IMR-90 (cell line): ENCODE data around the gene DUT. TPM values are rescaled to one million over a fixed set of nuclear protein-coding genes. Genes with fewer than 3 reads are reported as not detected.

Experiments
- ATAC-seq: fragments of 200-7000 bp; cut with Tn5 transposase; 2 replicates; pipeline ENCODE4 v1.9.1; 2020; ENCODE audit warnings: low read depth, mild to moderate bottlenecking, moderate library complexity
- BruUV-seq: library from RNA; stranded (reverse); fragments of 400-500 nt; replicated peaks from 2 replicates; lab custom pipeline; 2021; lab: Mats Ljungman, UMichigan
- CTCF ChIA-PET: fragments of 300-600 bp; formaldehyde crosslinking; extraction: SDS; loops from one replicate; lab custom pipeline; 2021; ENCODE audit warnings: antibody characterized with exemption; lab: Yijun Ruan, JAX
- POLR2A ChIA-PET: fragments of 300-600 bp; sonication (Branson Sonifier 250); formaldehyde crosslinking; loops from one replicate; lab custom pipeline; 2022; ENCODE audit warnings: antibody characterized with exemption; ENCODE audit not compliant: unreplicated experiment; lab: Charles Lee
- DNase-seq: peaks from one replicate; pipeline ENCODE4 v3.0.0; 2013
- H2AFZ ChIP-seq: replicated peaks from 2 replicates; pipeline ENCODE3; 2013; ENCODE audit warnings: low read length, mild to moderate bottlenecking; ENCODE audit not compliant: poor library complexity
- H2AK5ac ChIP-seq: 2 replicates; pipeline ENCODE4 v1.6.1; 2013; ENCODE audit warnings: low read depth, low read length, inconsistent platforms
- H2AK9ac ChIP-seq: replicated peaks from 2 replicates; pipeline ENCODE3; 2013; ENCODE audit warnings: mild to moderate bottlenecking, low read depth, low read length, moderate library complexity; ENCODE audit not compliant: poor library complexity
- H2BK120ac ChIP-seq: 2 replicates; pipeline ENCODE4 v1.6.1; 2013; ENCODE audit warnings: low read depth, low read length, inconsistent platforms
- H2BK15ac ChIP-seq: 3 replicates; pipeline ENCODE4 v1.6.1; 2013; ENCODE audit warnings: low read depth, low read length, inconsistent platforms
- H2BK20ac ChIP-seq: 2 replicates; pipeline ENCODE4 v1.6.1; 2013; ENCODE audit warnings: low read depth, mild to moderate bottlenecking, inconsistent platforms, low read length, moderate library complexity
- H2BK5ac ChIP-seq: 2 replicates; pipeline ENCODE4 v1.6.1; 2013; ENCODE audit warnings: mild to moderate bottlenecking, low read depth, low read length, inconsistent platforms; ENCODE audit not compliant: poor library complexity, severe bottlenecking
- H3K14ac ChIP-seq: replicated peaks from 2 replicates; pipeline ENCODE4 v1.6.1; 2013; ENCODE audit warnings: low read depth, low read length, inconsistent platforms
- H3K18ac ChIP-seq: 2 replicates; pipeline ENCODE4 v1.6.1; 2013; ENCODE audit warnings: low read depth, low read length, control low read depth
- H3K23ac ChIP-seq: 2 replicates; pipeline ENCODE4 v1.6.1; 2013; ENCODE audit warnings: low read depth, low read length, inconsistent platforms
- H3K27ac ChIP-seq: 2 replicates; pipeline ENCODE4 v1.5.1; 2013; ENCODE audit warnings: mild to moderate bottlenecking, control low read depth, low read length; ENCODE audit not compliant: insufficient read depth
- H3K27me3 ChIP-seq: 2 replicates; pipeline ENCODE4 v1.6.1; 2013; ENCODE audit warnings: low read length; ENCODE audit not compliant: control insufficient read depth, insufficient read depth
- H3K36me3 ChIP-seq: 2 replicates; pipeline ENCODE4 v1.6.1; 2013; ENCODE audit warnings: low read length, mixed read lengths; ENCODE audit not compliant: control insufficient read depth, insufficient read depth
- H3K4ac ChIP-seq: 2 replicates; pipeline ENCODE4 v1.6.1; 2013; ENCODE audit warnings: low read depth, low read length, inconsistent platforms
- H3K4me1 ChIP-seq: 2 replicates; pipeline ENCODE4 v1.6.1; 2013; ENCODE audit warnings: low read length, mixed read lengths; ENCODE audit not compliant: control insufficient read depth, insufficient read depth
- H3K4me2 ChIP-seq: 2 replicates; pipeline ENCODE4 v1.6.1; 2013; ENCODE audit warnings: low read depth, mild to moderate bottlenecking, control low read depth, low read length, moderate library complexity
- H3K4me3 ChIP-seq: 2 replicates; pipeline ENCODE4 v1.5.1; 2013; ENCODE audit warnings: low read depth, mild to moderate bottlenecking, control low read depth, low read length, moderate library complexity; ENCODE audit not compliant: insufficient read depth
- H3K56ac ChIP-seq: 2 replicates; pipeline ENCODE4 v1.6.1; 2013; ENCODE audit warnings: low read length, inconsistent platforms; ENCODE audit not compliant: insufficient read depth; ENCODE audit errors: extremely low read depth
- H3K79me1 ChIP-seq, 2 experiments: 2 replicates each; pipeline ENCODE4 v1.6.1; 2013; ENCODE audit warnings: low read length in 2 of 2, inconsistent platforms in 1 of 2, low read depth in 1 of 2
- H3K9ac ChIP-seq: 2 replicates; pipeline ENCODE4 v1.6.1; 2013; ENCODE audit warnings: low read depth, low read length, control low read depth
- H3K9me1 ChIP-seq: 2 replicates; pipeline ENCODE4 v1.6.1; 2013; ENCODE audit warnings: low read length, inconsistent platforms; ENCODE audit not compliant: insufficient read depth
- H3K9me3 ChIP-seq: 2 replicates; pipeline ENCODE4 v1.6.1; 2013; ENCODE audit warnings: low read length; ENCODE audit not compliant: control insufficient read depth, insufficient read depth
- H4K20me1 ChIP-seq: 2 replicates; pipeline ENCODE4 v1.6.1; 2013; ENCODE audit warnings: low read length, inconsistent platforms; ENCODE audit not compliant: insufficient read depth
- H4K5ac ChIP-seq: 2 replicates; pipeline ENCODE4 v1.6.1; 2013; ENCODE audit warnings: mild to moderate bottlenecking, low read depth, low read length, control low read depth
- H4K8ac ChIP-seq, 2 experiments: 2 replicates each; pipeline ENCODE4 v1.6.1; 2013; ENCODE audit warnings: low read depth in 2 of 2, low read length in 2 of 2, control low read depth in 1 of 2, inconsistent platforms in 1 of 2
- H4K91ac ChIP-seq: 2 replicates; pipeline ENCODE4 v1.6.1; 2013; ENCODE audit warnings: low read depth, low read length, inconsistent platforms; ENCODE audit not compliant: insufficient read depth
- BHLHE40 ChIP-seq: fragments of 150-350 bp; IDR thresholded peaks from 2 replicates; pipeline ENCODE4 v1.6.1; 2016; ENCODE audit warnings: mild to moderate bottlenecking, low read depth, low read length
- CEBPB ChIP-seq: IDR thresholded peaks from 2 replicates; pipeline ENCODE4 v1.6.1; 2012; ENCODE audit warnings: low read depth, low read length, improper control_type of control experiment
- CHD1 ChIP-seq: IDR thresholded peaks from 2 replicates; pipeline ENCODE4 v1.6.1; 2012; ENCODE audit warnings: low read depth, low read length, improper control_type of control experiment
- ELK1 ChIP-seq: fragments of 150-350 bp; IDR thresholded peaks from 2 replicates; pipeline ENCODE4 v1.6.1; 2016; ENCODE audit warnings: low read depth, mild to moderate bottlenecking, low read length, moderate library complexity, borderline replicate concordance
- FOS ChIP-seq: fragments of 150-350 bp; IDR thresholded peaks from 2 replicates; pipeline ENCODE4 v1.6.1; 2016; ENCODE audit warnings: low read depth, low read length
- MAFK ChIP-seq: IDR thresholded peaks from 2 replicates; pipeline ENCODE4 v1.6.1; 2012; ENCODE audit warnings: low read depth, low read length, improper control_type of control experiment
- MAZ ChIP-seq: IDR thresholded peaks from 2 replicates; pipeline ENCODE4 v1.6.1; 2012; ENCODE audit warnings: low read depth, mild to moderate bottlenecking, low read length, improper control_type of control experiment, moderate library complexity, borderline replicate concordance
- MXI1 ChIP-seq: IDR thresholded peaks from 2 replicates; pipeline ENCODE4 v1.6.1; 2012; ENCODE audit warnings: low read depth, mild to moderate bottlenecking, low read length, moderate library complexity, borderline replicate concordance
- NFE2L2 ChIP-seq: fragments of 150-350 bp; IDR thresholded peaks from 2 replicates; pipeline ENCODE4 v1.6.1; 2016; ENCODE audit warnings: low read depth, mild to moderate bottlenecking, low read length
- RCOR1 ChIP-seq: IDR thresholded peaks from 2 replicates; pipeline ENCODE4 v1.6.1; 2012; ENCODE audit warnings: mild to moderate bottlenecking, low read length, improper control_type of control experiment; ENCODE audit not compliant: insufficient replicate concordance
- RFX5 ChIP-seq: IDR thresholded peaks from 2 replicates; pipeline ENCODE4 v1.8.0; 2012; ENCODE audit warnings: low read depth, mild to moderate bottlenecking, low read length, moderate library complexity
- SMC3 ChIP-seq: fragments of 150-350 bp; IDR thresholded peaks from 2 replicates; pipeline ENCODE4 v1.6.1; 2016; ENCODE audit warnings: low read depth, mild to moderate bottlenecking, antibody characterized with exemption, low read length, moderate library complexity
- WGBS, 2 experiments: methylation state at CpG; one replicate each; pipeline versions ENCODE4 v1.1.5 to v1.1.7; 2013; ENCODE audit warnings: missing lambda C conversion rate in 2 of 2; ENCODE audit not compliant: insufficient read length in 1 of 2; ENCODE audit errors: extremely low coverage in 2 of 2; 5-methylcytosine and 5-hydroxymethylcytosine counted together
- dilution Hi-C: fragments of 300-500 bp; cut with HindIII; formaldehyde crosslinking; loops from one replicate; pipeline ENCODE4 v1.14.3; 2018; ENCODE audit warnings: low sequenced_read_pairs; ENCODE audit not compliant: unreplicated experiment
- in situ Hi-C: fragments of 300-500 bp; cut with MboI; formaldehyde crosslinking; loops from 3 replicates; pipeline ENCODE4 v1.14.3; 2019; ENCODE audit warnings: low sequenced_read_pairs, inconsistent platforms, mixed read lengths
- intact Hi-C: fragments of 100-400 bp; cut with micrococcal nuclease; formaldehyde crosslinking; loops from 2 replicates; pipeline ENCODE4 v1.10.0; 2022
- polyA plus RNA-seq, 3 experiments: library from polyadenylated mRNA; depleted of rRNA; stranded (reverse); fragments of >200 nt; gene quantifications; 2 replicates each; pipeline ENCODE4 v1.2.3, GENCODE V29; 2012; ENCODE audit warnings: low replicate concordance in 1 of 3
- total RNA-seq: library from RNA; depleted of rRNA; stranded (reverse); fragments of >200 nt; gene quantifications from 2 replicates; pipeline ENCODE4 v1.2.3, GENCODE V29; 2012
- TF ChIP-seq, protein P1 (sequence below): conservative IDR thresholded peaks from 2 replicates; pipeline ENCODE4 v1.5.1; 2012; ENCODE audit warnings: mild to moderate bottlenecking, low read depth, low read length, improper control_type of control experiment
- TF ChIP-seq, protein P2 (sequence below): fragments of 150-350 bp; IDR thresholded peaks from 2 replicates; pipeline ENCODE4 v1.6.1; 2017; ENCODE audit warnings: mild to moderate bottlenecking, antibody characterized with exemption, low read length, low read depth

DUT gene
- total and polyA plus RNA-seq, 2 of the 4 experiments (the other 2 are of a cell fraction), result 18.8 to 36.4 TPM

GRCh38 chr15:48307586-48307985 lies 23.6 kb upstream of the DUT start:
- Histone ChIP-seq H3K4ac (no peak overlapping the region), H4K20me1 (no peaks in the 10 kb centered on the region), H3K27ac (no peak overlapping the region), H3K36me3 (no peaks in the 10 kb centered on the region), H4K5ac (no peak overlapping the region), H3K9me1 (no peaks in the 10 kb centered on the region), H2BK15ac (no peak overlapping the region), H2AK9ac (no peak overlapping the region), H2AK5ac (no peak overlapping the region), H3K56ac (no peak overlapping the region), H3K4me1 (no peaks in the 10 kb centered on the region), H3K27me3 (peaks cover 14% of the 10 kb centered on the region), H3K18ac (no peak overlapping the region), H3K9me3 (no peaks in the 10 kb centered on the region), H4K8ac (no peak overlapping the region), H3K4me3 (no peak overlapping the region), H3K23ac (no peak overlapping the region), H3K9ac (no peak overlapping the region), H3K14ac (no peak overlapping the region), H2BK20ac (no peak overlapping the region), H3K79me1 (no peaks in the 10 kb centered on the region), H4K91ac (no peak overlapping the region), H2BK120ac (no peak overlapping the region), H2AFZ (no peak overlapping the region), H2BK5ac (no peak overlapping the region), H3K4me2 (no peak overlapping the region)
- ChIA-PET CTCF (no interaction called here), POLR2A (no interaction called here)
- in situ Hi-C loops, result no loop called here
- WGBS, 2 experiments, result 100% methylated on average over 1 of the region's 8 CpGs; no CpG with 5 or more reads in 1 of the 2 experiments
- BruUV-seq, result no TSS peak
- no peak for ATAC-seq
- no peak for DNase-seq
- dilution Hi-C loops, result no loop called here
- TF ChIP-seq, protein P1, sequence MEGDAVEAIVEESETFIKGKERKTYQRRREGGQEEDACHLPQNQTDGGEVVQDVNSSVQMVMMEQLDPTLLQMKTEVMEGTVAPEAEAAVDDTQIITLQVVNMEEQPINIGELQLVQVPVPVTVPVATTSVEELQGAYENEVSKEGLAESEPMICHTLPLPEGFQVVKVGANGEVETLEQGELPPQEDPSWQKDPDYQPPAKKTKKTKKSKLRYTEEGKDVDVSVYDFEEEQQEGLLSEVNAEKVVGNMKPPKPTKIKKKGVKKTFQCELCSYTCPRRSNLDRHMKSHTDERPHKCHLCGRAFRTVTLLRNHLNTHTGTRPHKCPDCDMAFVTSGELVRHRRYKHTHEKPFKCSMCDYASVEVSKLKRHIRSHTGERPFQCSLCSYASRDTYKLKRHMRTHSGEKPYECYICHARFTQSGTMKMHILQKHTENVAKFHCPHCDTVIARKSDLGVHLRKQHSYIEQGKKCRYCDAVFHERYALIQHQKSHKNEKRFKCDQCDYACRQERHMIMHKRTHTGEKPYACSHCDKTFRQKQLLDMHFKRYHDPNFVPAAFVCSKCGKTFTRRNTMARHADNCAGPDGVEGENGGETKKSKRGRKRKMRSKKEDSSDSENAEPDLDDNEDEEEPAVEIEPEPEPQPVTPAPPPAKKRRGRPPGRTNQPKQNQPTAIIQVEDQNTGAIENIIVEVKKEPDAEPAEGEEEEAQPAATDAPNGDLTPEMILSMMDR, result no peak
- TF ChIP-seq CHD1 (no peak), CEBPB (no peak), RCOR1 (no peak), SMC3 (no peak), MXI1 (no peak), MAFK (no peak), NFE2L2 (no peak), MAZ (no peak), FOS (no peak), BHLHE40 (no peak), RFX5 (no peak), ELK1 (no peak)
- TF ChIP-seq, protein P2, sequence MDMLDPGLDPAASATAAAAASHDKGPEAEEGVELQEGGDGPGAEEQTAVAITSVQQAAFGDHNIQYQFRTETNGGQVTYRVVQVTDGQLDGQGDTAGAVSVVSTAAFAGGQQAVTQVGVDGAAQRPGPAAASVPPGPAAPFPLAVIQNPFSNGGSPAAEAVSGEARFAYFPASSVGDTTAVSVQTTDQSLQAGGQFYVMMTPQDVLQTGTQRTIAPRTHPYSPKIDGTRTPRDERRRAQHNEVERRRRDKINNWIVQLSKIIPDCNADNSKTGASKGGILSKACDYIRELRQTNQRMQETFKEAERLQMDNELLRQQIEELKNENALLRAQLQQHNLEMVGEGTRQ, result no peak
- intact Hi-C loops, result no loop called here
